Keratinocyte (primary cell): Measurements from ENCODE around the gene RBM26. TPM values are rescaled to one million over a fixed set of nuclear protein-coding genes. Genes with fewer than 3 reads are reported as not detected.
A peak's percentile ranks its signal among the peaks of the same experiment; 100 is the strongest.

Experiments
- DNase-seq: peaks from one replicate; pipeline ENCODE4 v3.0.0-alpha.2; 2011; ENCODE audit warnings: low read depth, missing footprints, low spot score
- FAIRE-seq: peaks from 2 replicates; lab custom pipeline; 2011; peaks lifted over from hg19 to GRCh38; lab: Jason Lieb, UNC
- H2AFZ ChIP-seq: 2 replicates; pipeline ENCODE4 v1.6.0; 2012; ENCODE audit warnings: low read length, control low read depth, inconsistent platforms; ENCODE audit not compliant: control insufficient read depth
- H3K27ac ChIP-seq: 2 replicates; pipeline ENCODE4 v1.5.1; 2011; ENCODE audit warnings: low read length; ENCODE audit not compliant: control insufficient read depth, insufficient read depth
- H3K27me3 ChIP-seq: 3 replicates; pipeline ENCODE4 v1.6.0; 2011; ENCODE audit warnings: low read length; ENCODE audit not compliant: control insufficient read depth, insufficient read depth; ENCODE audit errors: extremely low read depth
- H3K36me3 ChIP-seq, 2 experiments: 2 replicates in 1 of 2; 3 replicates in 1 of 2; pipeline ENCODE4 v1.5.1; 2011; ENCODE audit warnings: low read length in 2 of 2, mild to moderate bottlenecking in 1 of 2; ENCODE audit not compliant: control insufficient read depth in 2 of 2, insufficient read depth in 2 of 2; ENCODE audit errors: extremely low read depth in 1 of 2
- H3K4me1 ChIP-seq: 3 replicates; pipeline ENCODE4 v1.5.1; 2011; ENCODE audit warnings: low read length; ENCODE audit not compliant: control insufficient read depth, insufficient read depth; ENCODE audit errors: extremely low read depth
- H3K4me2 ChIP-seq: 3 replicates; pipeline ENCODE4 v1.6.0; 2011; ENCODE audit warnings: low read depth, low read length; ENCODE audit not compliant: control insufficient read depth, insufficient read depth; ENCODE audit errors: extremely low read depth
- H3K4me3 ChIP-seq, 3 experiments: fragments of 200-600 bp in 1 of 3; sonication (generic) in 1 of 3; 2 replicates in 2 of 3; 3 replicates in 1 of 3; pipeline ENCODE4 v1.5.1; 2011 to 2016; ENCODE audit warnings: low read length in 3 of 3, mild to moderate bottlenecking in 3 of 3, control low read depth in 2 of 3, inconsistent platforms in 1 of 3, low read depth in 1 of 3, mixed read lengths in 1 of 3, mixed run types in 1 of 3, moderate library complexity in 1 of 3; ENCODE audit not compliant: control insufficient read depth in 2 of 3, insufficient read depth in 2 of 3; ENCODE audit errors: extremely low read depth in 1 of 3
- H3K79me2 ChIP-seq: 2 replicates; pipeline ENCODE4 v1.6.0; 2012; ENCODE audit warnings: low read length; ENCODE audit not compliant: control insufficient read depth, insufficient read depth
- H3K9ac ChIP-seq: 3 replicates; pipeline ENCODE4 v1.6.0; 2011; ENCODE audit warnings: low read length; ENCODE audit not compliant: control insufficient read depth, insufficient read depth; ENCODE audit errors: extremely low read depth
- H3K9me1 ChIP-seq: 3 replicates; pipeline ENCODE4 v1.6.0; 2011; ENCODE audit warnings: low read length; ENCODE audit not compliant: control insufficient read depth, insufficient read depth; ENCODE audit errors: extremely low read depth
- H3K9me3 ChIP-seq: 2 replicates; pipeline ENCODE4 v1.5.1; 2012; ENCODE audit warnings: low read depth, low read length; ENCODE audit not compliant: control insufficient read depth
- H4K20me1 ChIP-seq: 3 replicates; pipeline ENCODE4 v1.6.0; 2011; ENCODE audit warnings: low read length; ENCODE audit not compliant: control insufficient read depth, insufficient read depth; ENCODE audit errors: extremely low read depth
- EZH2 ChIP-seq: IDR thresholded peaks from one replicate; pipeline ENCODE4 v1.6.1; 2012; ENCODE audit warnings: inconsistent platforms, mild to moderate bottlenecking, low read length, moderate library complexity
- dilution Hi-C: fragments of 300-500 bp; cut with MboI; formaldehyde crosslinking; loops from one replicate; pipeline ENCODE4 v1.7.0; 2020; ENCODE audit warnings: low sequenced_read_pairs; ENCODE audit not compliant: extremely low pct_ligation_motif_present
- polyA plus RNA-seq, 5 experiments: library from polyadenylated mRNA; depleted of rRNA in 3 of 5; stranded (reverse) in 3 of 5; stranded (forward) in 1 of 5; unstranded in 1 of 5; fragments of >200 nt; gene quantifications; 1 replicate in 1 of 5; 2 replicates in 3 of 5; 3 replicates in 1 of 5; pipeline versions ENCODE4 v1.2.1 to v1.2.3, GENCODE V29; 2011 to 2012; ENCODE audit warnings: missing spikeins in 2 of 5, low read depth in 1 of 5, low replicate concordance in 1 of 5
- TF ChIP-seq, protein P1 (sequence below), 3 experiments: IDR thresholded peaks in 1 of 3; conservative IDR thresholded peaks in 1 of 3; optimal IDR thresholded peaks in 1 of 3; 2 replicates in 2 of 3; 3 replicates in 1 of 3; pipeline versions ENCODE3 to v1.5.1; 2011; ENCODE audit warnings: low read length in 3 of 3, mild to moderate bottlenecking in 3 of 3, moderate library complexity in 2 of 3, control low read depth in 1 of 3, inconsistent platforms in 1 of 3; ENCODE audit not compliant: insufficient read depth in 2 of 3; ENCODE audit errors: extremely low read depth in 1 of 3

The RBM26 gene
- polyA plus RNA-seq, 1 donor (not counting 4 experiments of a cell fraction or from before 2014, with no cell fraction given), result 28.4 TPM

DNA sequence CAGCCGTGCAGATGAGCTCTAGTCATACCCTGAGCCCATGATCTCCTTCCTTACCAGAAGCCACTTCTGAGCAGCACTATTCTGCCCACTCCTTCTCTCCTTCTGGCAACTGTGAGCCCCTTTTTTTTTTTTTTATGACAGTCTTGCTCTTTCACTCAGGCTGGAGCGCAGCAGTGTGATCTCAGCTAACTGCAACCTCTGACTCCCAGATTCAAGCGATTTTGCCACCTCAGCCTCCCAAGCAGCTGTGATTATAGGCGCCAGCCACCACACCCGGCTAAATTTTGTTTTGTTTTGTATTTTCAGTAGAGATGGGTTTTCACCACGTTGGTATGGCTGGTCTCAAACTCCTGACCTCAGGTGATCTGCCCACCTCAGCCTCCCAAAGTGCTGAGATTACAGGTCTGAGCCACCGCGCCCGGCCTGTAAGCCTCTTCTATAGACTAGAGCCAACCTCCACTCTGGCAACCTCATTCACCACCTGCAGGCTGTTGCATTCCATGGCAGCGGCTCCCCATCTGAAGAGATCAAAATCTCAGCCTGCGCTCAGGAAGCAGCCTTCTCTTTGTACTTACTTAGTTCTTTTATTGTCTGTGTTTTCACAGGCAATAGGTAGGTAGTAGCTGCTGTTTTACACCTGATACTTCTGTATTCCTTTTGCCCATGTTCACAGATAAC, 40.1 kb upstream of the RBM26 start:
- no peaks in the 10 kb centered on the region for H3K27me3 ChIP-seq
- H3K9me3 ChIP-seq, result no peaks in the 10 kb centered on the region
- TF ChIP-seq EZH2, result no peak
- TF ChIP-seq, protein P1, sequence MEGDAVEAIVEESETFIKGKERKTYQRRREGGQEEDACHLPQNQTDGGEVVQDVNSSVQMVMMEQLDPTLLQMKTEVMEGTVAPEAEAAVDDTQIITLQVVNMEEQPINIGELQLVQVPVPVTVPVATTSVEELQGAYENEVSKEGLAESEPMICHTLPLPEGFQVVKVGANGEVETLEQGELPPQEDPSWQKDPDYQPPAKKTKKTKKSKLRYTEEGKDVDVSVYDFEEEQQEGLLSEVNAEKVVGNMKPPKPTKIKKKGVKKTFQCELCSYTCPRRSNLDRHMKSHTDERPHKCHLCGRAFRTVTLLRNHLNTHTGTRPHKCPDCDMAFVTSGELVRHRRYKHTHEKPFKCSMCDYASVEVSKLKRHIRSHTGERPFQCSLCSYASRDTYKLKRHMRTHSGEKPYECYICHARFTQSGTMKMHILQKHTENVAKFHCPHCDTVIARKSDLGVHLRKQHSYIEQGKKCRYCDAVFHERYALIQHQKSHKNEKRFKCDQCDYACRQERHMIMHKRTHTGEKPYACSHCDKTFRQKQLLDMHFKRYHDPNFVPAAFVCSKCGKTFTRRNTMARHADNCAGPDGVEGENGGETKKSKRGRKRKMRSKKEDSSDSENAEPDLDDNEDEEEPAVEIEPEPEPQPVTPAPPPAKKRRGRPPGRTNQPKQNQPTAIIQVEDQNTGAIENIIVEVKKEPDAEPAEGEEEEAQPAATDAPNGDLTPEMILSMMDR (optimal IDR thresholded peaks at IDR 0.05 in 1 of 3, IDR thresholded peaks at IDR 0.05 in 1 of 3, conservative IDR thresholded peaks at IDR 0.05 in 1 of 3; ENCODE audit: extremely low read depth in 1 of 3, insufficient read depth in 2 of 3, low read length in 3 of 3), result peak in 1 of 3 experiments; percentile 20
- H3K9ac ChIP-seq, result no peak overlapping the region
- no peak overlapping the region for H3K27ac ChIP-seq
- H3K36me3 ChIP-seq, result no peaks in the 10 kb centered on the region
- no peak overlapping the region for H3K4me3 ChIP-seq
- DNase-seq (no peak), FAIRE-seq (no peak)
- H3K79me2 ChIP-seq, result no peaks in the 10 kb centered on the region
- no peaks in the 10 kb centered on the region for H4K20me1 ChIP-seq
- dilution Hi-C loops, result no loop called here
- H2AFZ ChIP-seq, result no peak overlapping the region
- no peaks in the 10 kb centered on the region for H3K4me1 ChIP-seq
- no peak overlapping the region for H3K4me2 ChIP-seq
- H3K9me1 ChIP-seq, result no peaks in the 10 kb centered on the region

DNA sequence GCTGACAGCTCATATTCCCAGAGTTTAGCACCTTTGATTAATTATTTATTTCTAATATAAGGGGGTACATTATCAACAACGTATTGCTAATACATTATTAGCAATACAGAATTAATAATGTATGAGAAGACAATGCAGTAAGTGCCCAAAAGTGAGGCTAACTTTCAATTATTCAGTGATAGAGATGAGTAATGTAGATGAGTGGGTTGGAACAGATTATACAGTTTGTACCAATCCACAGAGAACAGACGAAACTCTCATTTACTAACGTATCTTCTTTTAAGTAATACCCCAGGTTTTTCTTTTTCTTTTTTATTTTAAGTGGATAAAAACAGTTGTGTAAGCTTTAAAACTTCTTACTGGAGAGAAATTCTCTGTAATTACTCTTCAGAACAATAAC, 36.7 kb upstream of the RBM26 start:
- Histone ChIP-seq H3K79me2 (no peaks in the 10 kb centered on the region), H3K36me3 (no peaks in the 10 kb centered on the region), H3K4me3 (no peak overlapping the region), H3K9me3 (no peaks in the 10 kb centered on the region), H3K4me1 (no peaks in the 10 kb centered on the region), H3K9ac (no peak overlapping the region), H3K9me1 (no peaks in the 10 kb centered on the region), H3K27ac (no peak overlapping the region), H3K4me2 (no peak overlapping the region), H3K27me3 (no peaks in the 10 kb centered on the region), H4K20me1 (no peaks in the 10 kb centered on the region), H2AFZ (no peak overlapping the region)
- FAIRE-seq, result no peak
- TF ChIP-seq EZH2, result no peak
- TF ChIP-seq, protein P1 (optimal IDR thresholded peaks at IDR 0.05 in 1 of 3, IDR thresholded peaks at IDR 0.05 in 1 of 3, conservative IDR thresholded peaks at IDR 0.05 in 1 of 3; ENCODE audit: extremely low read depth in 1 of 3, insufficient read depth in 2 of 3, low read length in 3 of 3), result no peak
- no peak for DNase-seq
- dilution Hi-C loops, result no loop called here
